GM23248 (cell line): ENCODE data around the gene TSHZ2. TPM values are rescaled to one million over a fixed set of nuclear protein-coding genes. Genes with fewer than 3 reads are reported as not detected.

Source experiments
- DNase-seq: peaks from one replicate; pipeline ENCODE4 v3.0.0-alpha.2; 2015
- H2AFZ ChIP-seq: fragments of 200-600 bp; sonication (generic); 2 replicates; pipeline ENCODE4 v1.6.1; 2016; ENCODE audit warnings: antibody characterized with exemption
- H3F3A ChIP-seq: fragments of 200-600 bp; sonication (generic); 2 replicates; pipeline ENCODE4 v1.6.1; 2016; ENCODE audit warnings: mild to moderate bottlenecking, antibody characterized with exemption, mixed run types; ENCODE audit not compliant: insufficient read depth
- H3K27ac ChIP-seq: fragments of 200-600 bp; sonication (generic); 2 replicates; pipeline ENCODE4 v1.5.1; 2016; ENCODE audit warnings: mild to moderate bottlenecking
- H3K27me3 ChIP-seq: fragments of 200-600 bp; sonication (generic); replicated peaks from 2 replicates; pipeline ENCODE4 v1.6.1; 2016; ENCODE audit warnings: mild to moderate bottlenecking; ENCODE audit not compliant: insufficient read depth
- H3K36me3 ChIP-seq: fragments of 200-600 bp; sonication (generic); 2 replicates; pipeline ENCODE4 v1.6.1; 2016; ENCODE audit warnings: low read depth, mild to moderate bottlenecking
- H3K4me1 ChIP-seq: fragments of 200-600 bp; sonication (generic); 2 replicates; pipeline ENCODE4 v1.6.1; 2016; ENCODE audit warnings: mild to moderate bottlenecking; ENCODE audit not compliant: insufficient read depth
- H3K4me2 ChIP-seq: fragments of 200-600 bp; sonication (generic); one replicate; pipeline ENCODE4 v1.6.1; 2016; ENCODE audit warnings: mild to moderate bottlenecking; ENCODE audit not compliant: unreplicated experiment
- H3K4me3 ChIP-seq: fragments of 200-600 bp; sonication (generic); 2 replicates; pipeline ENCODE4 v1.5.1; 2016; ENCODE audit warnings: mild to moderate bottlenecking
- H3K79me2 ChIP-seq: fragments of 200-600 bp; sonication (generic); 2 replicates; pipeline ENCODE4 v1.6.1; 2016; ENCODE audit warnings: mild to moderate bottlenecking; ENCODE audit not compliant: insufficient read depth
- H3K9ac ChIP-seq: fragments of 200-600 bp; sonication (generic); 2 replicates; pipeline ENCODE4 v1.6.1; 2016; ENCODE audit warnings: mild to moderate bottlenecking
- H3K9me2 ChIP-seq: fragments of 200-600 bp; sonication (generic); 2 replicates; pipeline ENCODE4 v1.6.1; 2016; ENCODE audit warnings: mixed run types, mild to moderate bottlenecking, moderate library complexity; ENCODE audit not compliant: insufficient read depth
- H3K9me3 ChIP-seq: fragments of 200-600 bp; sonication (generic); one replicate; pipeline ENCODE4 v1.6.1; 2017; ENCODE audit warnings: low read depth
- H4K20me1 ChIP-seq: fragments of 200-600 bp; sonication (generic); 2 replicates; pipeline ENCODE4 v1.6.0; 2016; ENCODE audit not compliant: insufficient read depth
- EZH2 ChIP-seq: fragments of 200-600 bp; sonication (generic); IDR thresholded peaks from 2 replicates; pipeline ENCODE4 v1.6.1; 2018; ENCODE audit warnings: antibody characterized with exemption, mild to moderate bottlenecking; ENCODE audit not compliant: insufficient read depth, poor library complexity, severe bottlenecking
- EZH2phosphoT487 ChIP-seq: fragments of 200-600 bp; sonication (generic); IDR thresholded peaks from 2 replicates; pipeline ENCODE4 v1.6.1; 2018; ENCODE audit warnings: antibody characterized with exemption, moderate library complexity, mild to moderate bottlenecking, low read depth; ENCODE audit not compliant: insufficient read depth
- WGBS, 2 experiments: methylation state at CpG; one replicate each; pipeline ENCODE4 v1.1.6; 2015 to 2017; ENCODE audit warnings: low lambda C conversion rate in 2 of 2, low coverage in 1 of 2; ENCODE audit errors: missing lambda C conversion rate in 2 of 2; 5-methylcytosine and 5-hydroxymethylcytosine counted together
- in situ Hi-C: fragments of 300-500 bp; cut with MboI; formaldehyde crosslinking; loops from 2 replicates; pipeline ENCODE4 v1.15.0; 2020
- polyA plus RNA-seq: library from polyadenylated mRNA; unstranded; fragments of >200 nt; fragmentation: Nextera tagmentation; extraction: Ambion mirVana; gene quantifications from 2 replicates; pipeline ENCODE4 v1.2.1, GENCODE V29; 2016
- total RNA-seq: library from RNA; depleted of rRNA; stranded (reverse); fragments of >200 nt; shearing (Covaris generic); gene quantifications from 2 replicates; pipeline ENCODE4 v1.2.3, GENCODE V29; 2014

Gene TSHZ2
- total and polyA plus RNA-seq, 2 experiments from 2014 or later = 4.5 to 13.4 TPM

GRCh38 chr20:53306192-53306805 is 334.1 kb downstream of the TSHZ2 start:
- no peaks in the 10 kb centered on the region for H3K9me2 ChIP-seq
- no peaks in the 10 kb centered on the region for H3K27me3 ChIP-seq
- 30 to 35% methylated on average over 8 of the region's 8 CpGs for WGBS, 2 experiments
- no peaks in the 10 kb centered on the region for H3K9me3 ChIP-seq
- H3F3A ChIP-seq = no peaks in the 10 kb centered on the region
- no peak overlapping the region for H2AFZ ChIP-seq
- H3K4me1 ChIP-seq = no peaks in the 10 kb centered on the region
- H3K79me2 ChIP-seq = no peaks in the 10 kb centered on the region
- DNase-seq = no peak
- H4K20me1 ChIP-seq = no peaks in the 10 kb centered on the region
- no peak overlapping the region for H3K9ac ChIP-seq
- TF ChIP-seq EZH2 (no peak), EZH2phosphoT487 (no peak)
- H3K36me3 ChIP-seq = no peaks in the 10 kb centered on the region
- H3K4me2 ChIP-seq = no peak overlapping the region
- in situ Hi-C loops = no loop called here
- H3K4me3 ChIP-seq = no peak overlapping the region
- H3K27ac ChIP-seq = no peak overlapping the region

- Histone ChIP-seq H3K9me2 (no peaks in the 10 kb centered on the region), H3K79me2 (no peaks in the 10 kb centered on the region)
- in situ Hi-C loops = no loop called here
Observed at GRCh38 chr20:53307964-53308597, 335.9 kb downstream of the TSHZ2 start.

GRCh38 chr20:53309515-53309914 is 337.4 kb downstream of the TSHZ2 start:
- H4K20me1 ChIP-seq = no peaks in the 10 kb centered on the region
- H3K9ac ChIP-seq = no peak overlapping the region
- no peaks in the 10 kb centered on the region for H3K9me3 ChIP-seq
- no peak overlapping the region for H3K4me2 ChIP-seq
- no peaks in the 10 kb centered on the region for H3K4me1 ChIP-seq
- H3K79me2 ChIP-seq = no peaks in the 10 kb centered on the region
- H3K36me3 ChIP-seq = no peaks in the 10 kb centered on the region
- no peak overlapping the region for H3K4me3 ChIP-seq
- no peak overlapping the region for H2AFZ ChIP-seq
- H3K9me2 ChIP-seq = no peaks in the 10 kb centered on the region
- no peak for DNase-seq
- no peak overlapping the region for H3K27ac ChIP-seq
- H3K27me3 ChIP-seq = no peaks in the 10 kb centered on the region
- H3F3A ChIP-seq = no peaks in the 10 kb centered on the region
- no peak for TF ChIP-seq EZH2phosphoT487
- WGBS, 2 experiments = 63 to 74% methylated on average over 2 of the region's 2 CpGs
- in situ Hi-C loops = no loop called here

More at GRCh38 chr20:53307964-53308597, 335.9 kb downstream of the TSHZ2 start:
- no peak overlapping the region for H2AFZ ChIP-seq
- no peak overlapping the region for H3K27ac ChIP-seq
- H3K9ac ChIP-seq = no peak overlapping the region
- H4K20me1 ChIP-seq = no peaks in the 10 kb centered on the region
- no peaks in the 10 kb centered on the region for H3K4me1 ChIP-seq
- no peak overlapping the region for H3K4me3 ChIP-seq
- H3K36me3 ChIP-seq = no peaks in the 10 kb centered on the region
- no peak for TF ChIP-seq EZH2phosphoT487
- TF ChIP-seq EZH2 = no peak
- no peaks in the 10 kb centered on the region for H3F3A ChIP-seq
- H3K9me3 ChIP-seq = no peaks in the 10 kb centered on the region
- no peak for DNase-seq
- no peaks in the 10 kb centered on the region for H3K27me3 ChIP-seq
- 83 to 86% methylated on average over 16 of the region's 16 CpGs for WGBS, 2 experiments
- no peak overlapping the region for H3K4me2 ChIP-seq

- H3K4me1 ChIP-seq = no peaks in the 10 kb centered on the region
Observed at GRCh38 chr20:53312957-53313356, 340.8 kb downstream of the TSHZ2 start.

More at GRCh38 chr20:53312957-53313356, 340.8 kb downstream of the TSHZ2 start:
- H3K4me3 ChIP-seq = no peak overlapping the region
- no peaks in the 10 kb centered on the region for H3K27me3 ChIP-seq
- H3K4me2 ChIP-seq = no peak overlapping the region
- no peaks in the 10 kb centered on the region for H3K36me3 ChIP-seq
- H3K27ac ChIP-seq = no peak overlapping the region
- TF ChIP-seq EZH2 (no peak), EZH2phosphoT487 (no peak)
- no peaks in the 10 kb centered on the region for H3K9me2 ChIP-seq
- 58 to 66% methylated on average over 2 of the region's 2 CpGs for WGBS, 2 experiments
- H3F3A ChIP-seq = no peaks in the 10 kb centered on the region
- H4K20me1 ChIP-seq = no peaks in the 10 kb centered on the region
- no peaks in the 10 kb centered on the region for H3K79me2 ChIP-seq
- in situ Hi-C loops = no loop called here
- H3K9me3 ChIP-seq = no peaks in the 10 kb centered on the region
- no peak overlapping the region for H2AFZ ChIP-seq
- H3K9ac ChIP-seq = no peak overlapping the region
- no peak for DNase-seq
